Parathyroid adenoma (tissue), 2 donors: ENCODE measurements around the gene PEG3.

Source experiments
- H2AFZ ChIP-seq: fragments of 300-600 bp; sonication (generic); one replicate; pipeline ENCODE4 v1.7.0; 2017; ENCODE audit warnings: antibody characterized with exemption, mild to moderate bottlenecking
- H3K27ac ChIP-seq: fragments of 300-600 bp; sonication (generic); one replicate; pipeline ENCODE4 v1.7.0; 2017
- H3K27me3 ChIP-seq: fragments of 300-600 bp; sonication (generic); one replicate; pipeline ENCODE4 v1.7.0; 2017; ENCODE audit warnings: low read length; ENCODE audit not compliant: control insufficient read depth, insufficient read depth
- H3K36me3 ChIP-seq: fragments of 300-600 bp; sonication (generic); one replicate; pipeline ENCODE4 v1.7.0; 2017; ENCODE audit warnings: low read length; ENCODE audit not compliant: control insufficient read depth, insufficient read depth
- H3K4me1 ChIP-seq: fragments of 300-600 bp; sonication (generic); one replicate; pipeline ENCODE4 v1.7.0; 2017; ENCODE audit warnings: control low read depth
- H3K4me2 ChIP-seq: fragments of 300-600 bp; sonication (generic); one replicate; pipeline ENCODE4 v1.7.0; 2017; ENCODE audit warnings: low read length
- H3K4me3 ChIP-seq: fragments of 300-600 bp; sonication (generic); one replicate; pipeline ENCODE4 v1.7.0; 2017; ENCODE audit warnings: low read depth, low read length
- H3K79me2 ChIP-seq: fragments of 300-600 bp; sonication (generic); one replicate; pipeline ENCODE4 v1.7.0; 2017; ENCODE audit warnings: control low read depth
- H3K9ac ChIP-seq: fragments of 300-600 bp; sonication (generic); one replicate; pipeline ENCODE4 v1.7.0; 2017; ENCODE audit warnings: mild to moderate bottlenecking
- H3K9me3 ChIP-seq: fragments of 300-600 bp; sonication (generic); one replicate; pipeline ENCODE4 v1.7.0; 2017; ENCODE audit warnings: low read length; ENCODE audit not compliant: control insufficient read depth
- TF ChIP-seq, protein P1 (sequence below): fragments of 300-600 bp; sonication (generic); IDR thresholded peaks from one replicate; pipeline ENCODE4 v1.7.0; 2017; ENCODE audit warnings: antibody characterized with exemption, mild to moderate bottlenecking
- donor health status: primary hyperparathyroidism.

PEG3 gene

DNA sequence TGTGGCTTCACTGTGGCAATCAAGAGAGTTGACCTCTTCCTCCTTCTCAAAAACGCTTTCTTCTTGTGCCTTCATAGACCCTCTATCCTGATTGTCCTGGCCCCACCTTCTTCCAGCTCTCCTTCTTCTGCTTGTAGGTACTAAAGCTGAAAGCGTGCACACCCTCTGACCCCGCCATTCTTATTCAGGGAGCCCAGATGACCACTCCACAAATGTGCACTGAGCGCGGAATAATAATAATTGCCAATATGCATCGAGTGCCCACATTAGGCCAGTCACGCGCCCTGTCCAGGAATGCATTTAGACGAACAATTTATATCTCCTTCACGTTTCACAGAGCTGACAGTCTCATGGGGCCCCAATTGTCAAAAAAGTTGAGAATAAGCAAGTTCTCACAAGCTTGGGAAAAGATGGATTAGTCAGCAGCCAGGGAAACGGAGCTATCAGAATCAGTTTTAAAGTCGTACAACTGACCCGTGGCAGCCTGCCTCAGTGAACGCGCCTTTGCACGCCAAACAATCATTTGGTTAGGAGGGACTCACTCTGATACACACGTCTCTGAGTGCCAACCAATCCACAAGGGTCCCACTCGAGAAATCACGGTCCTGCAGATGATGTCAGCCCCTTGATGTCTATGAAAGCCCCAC, 36.7 kb upstream of the PEG3 start:
- Histone ChIP-seq H3K4me1 (no peaks in the 10 kb centered on the region), H3K9ac (no peak overlapping the region), H3K79me2 (no peaks in the 10 kb centered on the region), H3K9me3 (no peaks in the 10 kb centered on the region), H2AFZ (no peak overlapping the region), H3K4me2 (no peak overlapping the region), H3K36me3 (no peaks in the 10 kb centered on the region), H3K27ac (no peak overlapping the region), H3K4me3 (no peak overlapping the region), H3K27me3 (no peaks in the 10 kb centered on the region)
- TF ChIP-seq, protein P1, sequence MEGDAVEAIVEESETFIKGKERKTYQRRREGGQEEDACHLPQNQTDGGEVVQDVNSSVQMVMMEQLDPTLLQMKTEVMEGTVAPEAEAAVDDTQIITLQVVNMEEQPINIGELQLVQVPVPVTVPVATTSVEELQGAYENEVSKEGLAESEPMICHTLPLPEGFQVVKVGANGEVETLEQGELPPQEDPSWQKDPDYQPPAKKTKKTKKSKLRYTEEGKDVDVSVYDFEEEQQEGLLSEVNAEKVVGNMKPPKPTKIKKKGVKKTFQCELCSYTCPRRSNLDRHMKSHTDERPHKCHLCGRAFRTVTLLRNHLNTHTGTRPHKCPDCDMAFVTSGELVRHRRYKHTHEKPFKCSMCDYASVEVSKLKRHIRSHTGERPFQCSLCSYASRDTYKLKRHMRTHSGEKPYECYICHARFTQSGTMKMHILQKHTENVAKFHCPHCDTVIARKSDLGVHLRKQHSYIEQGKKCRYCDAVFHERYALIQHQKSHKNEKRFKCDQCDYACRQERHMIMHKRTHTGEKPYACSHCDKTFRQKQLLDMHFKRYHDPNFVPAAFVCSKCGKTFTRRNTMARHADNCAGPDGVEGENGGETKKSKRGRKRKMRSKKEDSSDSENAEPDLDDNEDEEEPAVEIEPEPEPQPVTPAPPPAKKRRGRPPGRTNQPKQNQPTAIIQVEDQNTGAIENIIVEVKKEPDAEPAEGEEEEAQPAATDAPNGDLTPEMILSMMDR, result no peak

DNA sequence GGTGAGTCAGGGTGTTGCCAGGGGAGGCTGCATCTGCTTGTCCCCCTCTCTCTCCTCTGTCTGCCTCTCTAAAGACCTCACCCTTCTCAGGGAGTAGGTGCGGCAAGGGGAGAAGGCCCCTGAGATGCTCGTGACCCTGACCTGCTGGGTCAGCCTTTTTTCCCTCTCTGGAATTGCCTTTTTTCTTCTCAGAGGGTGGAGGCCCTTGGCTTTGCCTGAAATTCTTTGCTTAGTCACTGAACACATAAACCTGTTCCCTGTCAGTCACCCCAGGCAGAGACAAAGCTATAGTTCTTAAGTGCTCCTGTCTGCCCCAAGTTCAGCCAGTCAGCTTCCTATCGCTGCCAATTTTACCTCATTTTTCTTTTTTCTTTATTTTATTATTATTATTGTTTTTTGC, 35.2 kb upstream of the PEG3 start:
- Histone ChIP-seq H3K27ac (no peak overlapping the region), H3K9ac (no peak overlapping the region), H3K79me2 (no peaks in the 10 kb centered on the region), H3K4me2 (no peak overlapping the region), H3K4me3 (no peak overlapping the region), H3K27me3 (no peaks in the 10 kb centered on the region), H3K9me3 (no peaks in the 10 kb centered on the region), H3K36me3 (no peaks in the 10 kb centered on the region), H2AFZ (no peak overlapping the region), H3K4me1 (no peaks in the 10 kb centered on the region)
- TF ChIP-seq, protein P1, result no peak

DNA sequence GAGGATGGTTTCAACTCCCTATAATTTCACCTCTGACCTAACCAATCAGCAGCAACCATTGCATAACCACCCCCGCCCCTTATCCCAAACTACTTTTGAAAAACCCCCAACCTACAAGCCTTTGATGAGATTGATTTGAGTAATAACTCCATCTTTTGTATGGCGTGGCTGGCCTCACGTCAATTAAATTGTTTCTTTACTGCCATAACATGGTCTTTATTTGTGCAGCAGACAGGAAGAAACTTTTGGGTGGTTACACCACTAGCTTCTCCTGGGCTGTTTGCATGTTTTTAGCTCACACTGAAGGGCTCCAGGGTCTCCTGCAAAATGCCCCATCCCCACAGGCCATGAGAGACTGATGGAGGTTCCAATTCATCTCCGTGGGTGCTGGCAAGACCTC, 34.0 kb upstream of the PEG3 start:
- H3K27me3 ChIP-seq, result no peaks in the 10 kb centered on the region
- H3K27ac ChIP-seq, result no peak overlapping the region
- H2AFZ ChIP-seq, result no peak overlapping the region
- H3K9me3 ChIP-seq, result no peaks in the 10 kb centered on the region
- TF ChIP-seq, protein P1, result no peak
- no peaks in the 10 kb centered on the region for H3K4me1 ChIP-seq
- no peak overlapping the region for H3K4me3 ChIP-seq
- H3K9ac ChIP-seq, result no peak overlapping the region
- H3K36me3 ChIP-seq, result no peaks in the 10 kb centered on the region
- no peak overlapping the region for H3K4me2 ChIP-seq
- H3K79me2 ChIP-seq, result no peaks in the 10 kb centered on the region

DNA sequence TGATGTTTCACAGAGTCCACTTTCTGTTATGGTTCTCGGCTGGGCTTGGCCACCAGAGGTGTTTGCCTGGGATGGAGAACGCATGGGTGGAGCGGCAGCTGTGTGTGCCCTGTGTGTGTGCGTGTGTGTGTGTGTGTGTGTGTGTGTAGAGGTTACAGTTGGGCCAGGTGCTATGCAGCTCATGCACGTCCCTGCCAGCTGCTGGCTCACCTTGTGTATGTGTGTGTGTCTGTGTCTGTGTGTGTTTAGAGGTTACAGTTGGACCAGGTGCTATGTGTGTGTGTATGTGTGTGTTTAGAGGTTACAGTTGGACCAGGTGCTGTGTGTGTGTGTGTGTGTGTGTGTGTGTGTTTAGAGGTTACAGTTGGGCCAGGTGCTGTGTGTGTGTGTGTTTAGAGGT, 33.0 kb upstream of the PEG3 start:
- Histone ChIP-seq H3K9me3 (no peaks in the 10 kb centered on the region), H3K79me2 (no peaks in the 10 kb centered on the region)
- TF ChIP-seq, protein P1, result no peak

DNA sequence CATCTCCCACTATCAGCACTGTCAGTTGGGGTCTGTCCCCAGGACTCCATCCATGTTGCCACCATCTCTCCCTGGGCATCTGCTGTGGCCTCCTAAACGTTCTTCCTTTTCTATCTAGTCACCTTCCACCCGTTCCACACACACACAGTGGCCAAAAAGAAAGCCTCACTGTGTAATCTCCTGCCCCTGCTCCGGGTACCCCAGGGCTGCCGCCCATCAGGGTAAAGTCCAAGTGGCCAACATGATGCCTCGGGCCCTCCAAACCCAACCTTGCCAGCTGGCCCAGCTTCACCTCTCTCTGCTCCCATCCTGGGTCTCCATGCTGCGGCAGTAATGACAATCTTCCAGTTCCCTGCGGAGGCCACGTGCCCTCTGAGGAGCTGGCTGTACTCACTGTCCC, 29.4 kb upstream of the PEG3 start:
- H3K79me2 ChIP-seq, result no peaks in the 10 kb centered on the region
- H3K9ac ChIP-seq, result no peak overlapping the region
- TF ChIP-seq, protein P1, result no peak
- H2AFZ ChIP-seq, result no peak overlapping the region
- no peak overlapping the region for H3K4me3 ChIP-seq
- H3K27me3 ChIP-seq, result no peaks in the 10 kb centered on the region
- no peak overlapping the region for H3K27ac ChIP-seq
- H3K36me3 ChIP-seq, result no peaks in the 10 kb centered on the region
- H3K4me1 ChIP-seq, result no peaks in the 10 kb centered on the region
- H3K4me2 ChIP-seq, result no peak overlapping the region
- H3K9me3 ChIP-seq, result no peaks in the 10 kb centered on the region

More for the DNA sequence above, 33.0 kb upstream of the PEG3 start:
- no peak overlapping the region for H3K4me3 ChIP-seq
- no peaks in the 10 kb centered on the region for H3K4me1 ChIP-seq
- no peak overlapping the region for H3K4me2 ChIP-seq
- no peak overlapping the region for H2AFZ ChIP-seq
- H3K9ac ChIP-seq, result no peak overlapping the region
- H3K27ac ChIP-seq, result no peak overlapping the region
- H3K36me3 ChIP-seq, result no peaks in the 10 kb centered on the region
- H3K27me3 ChIP-seq, result no peaks in the 10 kb centered on the region
